DND-41 (cell line): ENCODE measurements around the gene MAN2B2.

Experiments used
- EZH2 ChIP-seq: IDR thresholded peaks from 3 replicates; pipeline ENCODE4 v1.6.1; 2012; ENCODE audit warnings: borderline replicate concordance, low read depth, mild to moderate bottlenecking, moderate library complexity, low read length, inconsistent platforms; ENCODE audit not compliant: severe bottlenecking
- TF ChIP-seq, protein P1 (sequence below): IDR thresholded peaks from 2 replicates; pipeline ENCODE4 v1.5.1; 2012; ENCODE audit warnings: borderline replicate concordance, low read length, moderate library complexity, mild to moderate bottlenecking; ENCODE audit not compliant: poor library complexity, severe bottlenecking; ENCODE audit errors: extremely low read depth

DNA sequence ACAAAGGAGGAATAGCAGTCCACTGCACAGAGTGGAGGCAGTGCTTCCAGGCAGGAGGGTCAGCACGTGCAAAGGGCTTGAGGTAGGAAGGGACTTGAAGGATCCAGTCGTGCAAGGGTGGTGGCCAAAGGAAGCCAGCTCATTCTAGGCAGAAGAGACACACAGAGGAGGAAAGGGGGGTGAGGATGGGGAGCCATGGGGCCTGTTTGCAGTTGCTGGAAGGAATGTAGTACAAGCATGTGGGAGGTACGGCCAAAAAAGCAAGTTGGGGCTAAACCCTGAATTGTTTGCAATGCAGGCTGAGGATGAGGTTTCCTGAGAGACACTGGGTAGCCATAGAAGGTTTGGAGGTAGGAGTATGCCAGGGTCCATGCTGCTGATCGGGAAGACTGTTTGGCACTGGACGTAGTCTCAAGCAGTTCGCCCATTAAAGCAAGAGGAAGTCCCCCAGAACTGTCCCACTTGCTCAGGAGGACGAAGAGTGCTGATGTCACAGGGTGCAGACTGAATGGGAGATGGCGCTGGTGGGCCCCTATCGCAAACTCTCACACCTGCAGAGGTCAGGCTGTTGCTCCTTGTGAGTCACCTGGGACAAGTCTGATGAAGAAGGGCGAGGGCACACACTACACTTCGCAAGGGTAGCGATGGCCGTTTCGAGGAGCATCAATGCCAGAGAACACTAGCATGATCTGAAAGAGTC lies 9.1 kb upstream of the MAN2B2 start:
- TF ChIP-seq EZH2 = no peak
- TF ChIP-seq, protein P1, sequence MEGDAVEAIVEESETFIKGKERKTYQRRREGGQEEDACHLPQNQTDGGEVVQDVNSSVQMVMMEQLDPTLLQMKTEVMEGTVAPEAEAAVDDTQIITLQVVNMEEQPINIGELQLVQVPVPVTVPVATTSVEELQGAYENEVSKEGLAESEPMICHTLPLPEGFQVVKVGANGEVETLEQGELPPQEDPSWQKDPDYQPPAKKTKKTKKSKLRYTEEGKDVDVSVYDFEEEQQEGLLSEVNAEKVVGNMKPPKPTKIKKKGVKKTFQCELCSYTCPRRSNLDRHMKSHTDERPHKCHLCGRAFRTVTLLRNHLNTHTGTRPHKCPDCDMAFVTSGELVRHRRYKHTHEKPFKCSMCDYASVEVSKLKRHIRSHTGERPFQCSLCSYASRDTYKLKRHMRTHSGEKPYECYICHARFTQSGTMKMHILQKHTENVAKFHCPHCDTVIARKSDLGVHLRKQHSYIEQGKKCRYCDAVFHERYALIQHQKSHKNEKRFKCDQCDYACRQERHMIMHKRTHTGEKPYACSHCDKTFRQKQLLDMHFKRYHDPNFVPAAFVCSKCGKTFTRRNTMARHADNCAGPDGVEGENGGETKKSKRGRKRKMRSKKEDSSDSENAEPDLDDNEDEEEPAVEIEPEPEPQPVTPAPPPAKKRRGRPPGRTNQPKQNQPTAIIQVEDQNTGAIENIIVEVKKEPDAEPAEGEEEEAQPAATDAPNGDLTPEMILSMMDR = no peak
